ENCODE data around the gene STX8. TPM values are rescaled to one million over a fixed set of nuclear protein-coding genes. Genes with fewer than 3 reads are reported as not detected.
"Not testable (repeated sequence)": the region's sequence is repeated elsewhere in the genome, so short reads cannot be mapped to it uniquely, and the experiment has no call there.

STX8 gene
- total and polyA plus RNA-seq, 7 donors = 34.0 to 70.6 (median 50.5) TPM

DNA sequence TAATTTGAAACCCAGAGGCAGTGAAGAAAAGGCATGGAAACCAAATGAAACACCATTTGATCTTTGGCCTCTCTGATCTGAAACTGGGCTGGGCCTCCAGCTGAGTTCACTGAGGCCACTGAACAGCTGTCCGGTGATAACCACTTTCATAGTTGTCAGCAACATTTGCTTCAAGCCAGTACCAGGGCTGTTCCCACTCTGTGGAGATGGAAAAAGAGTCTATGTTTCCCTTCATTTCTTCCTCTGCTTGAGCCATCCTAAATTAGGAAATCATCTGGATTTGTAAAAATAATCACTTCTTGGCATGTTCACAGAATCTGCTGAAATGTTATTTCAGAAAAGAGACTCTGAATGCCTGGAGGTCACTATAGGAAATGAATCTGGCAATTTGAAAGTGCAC, 119.3 kb downstream of the STX8 start:
- H3K36me3 ChIP-seq (ENCODE audit: insufficient read depth in 1 of 2, low read depth in 1 of 2) = peaks cover 0 to 3% of the 10 kb centered on the region in 2 donors
- TF ChIP-seq CTCF (IDR thresholded peaks at IDR 0.05) = no peak
- intact Hi-C loops (cut with DNase I) = no loop called here
- no peak overlapping the region for H3K4me3 ChIP-seq
- H3K4me1 ChIP-seq = no peaks in the 10 kb centered on the region
- H3K27me3 ChIP-seq (ENCODE audit: insufficient read depth in 3 of 3, low read length in 2 of 3) = no peaks in the 10 kb centered on the region
- H3K9me3 ChIP-seq = peaks cover 6% of the 10 kb centered on the region
- ATAC-seq (no peak), DNase-seq (no peak)
- no peak overlapping the region for H3K27ac ChIP-seq
- 38 to 53% (median 44%) methylated on average over 1 of the region's 1 CpG for WGBS, 3 donors

DNA sequence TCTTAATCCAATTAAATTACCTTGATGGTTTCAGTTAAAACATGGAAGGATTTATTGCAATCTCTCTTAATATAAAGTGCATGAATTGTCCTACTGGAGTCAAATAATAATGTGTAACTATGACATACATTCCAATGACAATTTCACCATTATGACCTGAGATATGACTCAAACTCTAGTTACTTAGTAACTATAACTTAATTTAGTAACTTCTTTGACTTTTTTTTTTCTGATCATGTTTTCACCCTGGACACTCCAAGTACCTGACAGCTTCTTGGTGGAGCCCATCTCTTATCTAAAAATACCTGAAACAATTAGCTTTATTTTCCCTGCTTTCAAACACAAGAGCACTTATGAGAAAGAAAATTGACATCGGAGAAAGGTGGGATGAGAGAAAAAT, 123.7 kb downstream of the STX8 start:
- DNase-seq (no peak), ATAC-seq (no peak)
- 96 to 97% (median 96%) methylated on average over 1 of the region's 1 CpG for WGBS, 3 donors
- Histone ChIP-seq H3K27ac (no peak overlapping the region), H3K9me3 (peaks cover 2% of the 10 kb centered on the region), H3K4me1 (no peaks in the 10 kb centered on the region), H3K27me3 (ENCODE audit: insufficient read depth in 3 of 3, low read length in 2 of 3) (no peaks in the 10 kb centered on the region), H3K4me3 (no peak overlapping the region), H3K36me3 (ENCODE audit: insufficient read depth in 1 of 2, low read depth in 1 of 2) (peaks cover 0 to under 1% of the 10 kb centered on the region in 2 donors)
- intact Hi-C loops (cut with DNase I) = no loop called here
- no peak for TF ChIP-seq CTCF (IDR thresholded peaks at IDR 0.05)

DNA sequence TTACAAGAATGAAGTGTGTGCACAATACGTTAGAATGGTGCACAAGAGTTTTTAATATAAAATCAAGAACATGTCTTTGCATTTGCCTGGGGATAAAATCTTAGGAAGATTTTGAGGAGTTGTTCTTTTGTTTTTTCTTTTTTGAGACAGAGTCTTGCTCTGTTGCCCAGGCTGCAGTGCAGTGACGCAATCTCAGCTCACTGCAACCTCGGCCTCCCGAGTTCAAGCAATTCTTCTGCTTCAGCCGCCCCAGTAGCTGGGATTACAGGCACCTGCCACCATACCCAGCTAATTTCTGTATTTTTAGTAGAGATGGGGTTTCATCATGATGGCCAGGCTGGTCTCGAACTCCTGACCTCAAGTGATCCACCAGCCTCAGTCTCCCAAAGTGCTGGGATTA, 128.3 kb downstream of the STX8 start:
- H3K27me3 ChIP-seq (ENCODE audit: insufficient read depth in 3 of 3, low read length in 2 of 3); H3K27ac ChIP-seq; H3K9me3 ChIP-seq; H3K36me3 ChIP-seq (ENCODE audit: insufficient read depth in 1 of 2, low read depth in 1 of 2); H3K4me1 ChIP-seq; H3K4me3 ChIP-seq; DNase-seq; ATAC-seq; intact Hi-C loops (cut with DNase I): not testable (repeated sequence)
- 91 to 96% (median 94%) methylated on average over 6 of the region's 6 CpGs for WGBS, 3 donors

DNA sequence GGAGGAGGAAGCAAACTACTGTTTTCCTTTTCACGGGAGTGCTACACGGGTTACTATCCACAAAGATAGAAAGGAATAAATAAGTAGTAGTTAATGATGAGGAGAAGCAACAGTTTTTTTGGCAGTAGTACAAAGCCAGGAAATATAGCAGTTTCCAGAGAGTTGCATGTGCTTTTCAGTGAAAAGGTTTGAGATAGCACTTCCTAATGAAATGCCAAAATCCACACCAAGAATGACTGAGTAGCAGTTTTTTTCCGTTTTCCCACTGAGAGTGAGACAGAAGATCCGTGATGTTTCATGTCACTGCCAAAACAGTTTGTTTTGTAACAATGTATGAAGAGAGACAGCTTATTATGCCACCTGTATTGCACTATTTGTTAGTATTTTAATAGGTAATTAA, 129.1 kb downstream of the STX8 start:
- ATAC-seq (no peak), DNase-seq (no peak)
- Histone ChIP-seq H3K4me3 (no peak overlapping the region), H3K9me3 (no peaks in the 10 kb centered on the region), H3K27ac (no peak overlapping the region), H3K4me1 (peaks cover 5% of the 10 kb centered on the region), H3K36me3 (ENCODE audit: insufficient read depth in 1 of 2, low read depth in 1 of 2) (no peaks in the 10 kb centered on the region), H3K27me3 (ENCODE audit: insufficient read depth in 3 of 3, low read length in 2 of 3) (no peaks in the 10 kb centered on the region)
- intact Hi-C loops (cut with DNase I) = no loop called here
- 56 to 73% (median 60%) methylated on average over 4 of the region's 4 CpGs for WGBS, 3 donors
- TF ChIP-seq CTCF (IDR thresholded peaks at IDR 0.05) = no peak

DNA sequence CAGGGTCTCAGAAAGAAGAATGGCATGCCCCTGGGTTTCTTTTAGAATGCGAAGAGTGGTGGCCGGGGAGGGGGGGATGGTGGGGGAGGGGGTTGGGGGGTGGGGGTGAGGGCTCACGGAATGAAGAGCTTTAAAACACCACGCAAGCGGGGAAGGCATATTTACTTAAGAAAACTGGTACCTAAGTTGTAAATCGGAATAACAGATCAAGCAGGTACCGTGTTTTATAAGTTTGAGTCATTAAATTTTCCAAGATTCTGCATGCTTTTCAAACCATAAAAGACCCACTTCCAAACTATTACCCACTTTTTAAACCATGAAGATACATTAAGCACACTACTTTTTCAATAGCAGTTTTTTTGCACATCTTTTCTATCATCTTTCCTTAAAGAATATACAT, 130.2 kb downstream of the STX8 start:
- Histone ChIP-seq H3K27me3 (ENCODE audit: insufficient read depth in 3 of 3, low read length in 2 of 3) (no peaks in the 10 kb centered on the region), H3K27ac (no peak overlapping the region), H3K4me3 (no peak overlapping the region), H3K36me3 (ENCODE audit: insufficient read depth in 1 of 2, low read depth in 1 of 2) (no peaks in the 10 kb centered on the region), H3K4me1 (peaks cover 5% of the 10 kb centered on the region), H3K9me3 (no peaks in the 10 kb centered on the region)
- no peak for TF ChIP-seq CTCF (IDR thresholded peaks at IDR 0.05)
- ATAC-seq = no peak
- intact Hi-C loops (cut with DNase I) = no loop called here
- 77 to 82% (median 81%) methylated on average over 5 to 7 of the region's 7 CpGs for WGBS, 3 donors
- DNase-seq = no peak
